LHCN-M2 (cell line): ENCODE measurements around the gene ZNF217. TPM values are rescaled to one million over a fixed set of nuclear protein-coding genes. Genes with fewer than 3 reads are reported as not detected.
A peak's percentile ranks its signal among the peaks of the same experiment; 100 is the strongest.
"Not testable (repeated sequence)": the region's sequence is repeated elsewhere in the genome, so short reads cannot be mapped to it uniquely, and the experiment has no call there.

Experiments used
- DNase-seq: peaks from one replicate; pipeline ENCODE4 v3.0.0-alpha.2; 2012; ENCODE audit warnings: low read depth
- total RNA-seq: library from RNA; depleted of rRNA; stranded (reverse); fragments of >200 nt; gene quantifications from 2 replicates; pipeline ENCODE4 v1.2.3, GENCODE V29; 2014

The ZNF217 gene
- total RNA-seq, 1 experiment from 2014 or later: 21.0 TPM

DNA sequence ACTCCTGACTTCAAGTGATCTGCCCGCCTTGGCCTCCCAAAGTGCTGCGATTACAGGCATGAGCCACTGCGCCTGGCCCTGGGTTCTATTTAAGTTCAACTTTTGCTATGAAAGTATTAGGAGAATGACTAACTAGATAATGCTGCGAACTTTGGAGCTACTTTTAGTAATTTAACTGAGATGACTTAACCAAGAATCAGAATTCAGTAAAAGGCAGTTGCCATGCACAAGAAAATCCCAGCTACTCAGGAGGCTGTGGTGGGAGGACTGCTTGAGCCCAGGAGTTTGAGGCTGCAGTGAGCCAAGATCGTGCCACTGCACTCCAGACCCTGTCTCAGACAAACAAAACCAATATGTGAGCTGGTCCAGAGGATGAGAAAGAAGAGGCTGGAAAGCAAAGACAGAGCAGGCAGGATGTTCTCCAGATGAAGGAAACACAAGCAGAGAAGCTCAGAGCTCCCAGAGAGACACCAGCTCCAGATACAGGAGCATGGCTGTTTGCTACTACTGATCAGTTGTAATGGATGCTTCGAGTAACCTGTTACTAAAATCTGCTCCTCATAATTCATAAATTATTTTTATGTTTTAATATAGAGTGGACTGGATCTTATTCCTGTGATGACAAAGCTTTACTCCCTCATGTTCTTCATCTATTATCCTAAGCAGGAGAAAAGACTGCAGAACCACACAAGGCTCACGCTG lies 23.9 kb downstream of the ZNF217 start:
- DNase-seq: no peak

- DNase-seq: no peak
Observed at GRCh38 chr20:53569005-53569404, 24.6 kb downstream of the ZNF217 start.

DNA sequence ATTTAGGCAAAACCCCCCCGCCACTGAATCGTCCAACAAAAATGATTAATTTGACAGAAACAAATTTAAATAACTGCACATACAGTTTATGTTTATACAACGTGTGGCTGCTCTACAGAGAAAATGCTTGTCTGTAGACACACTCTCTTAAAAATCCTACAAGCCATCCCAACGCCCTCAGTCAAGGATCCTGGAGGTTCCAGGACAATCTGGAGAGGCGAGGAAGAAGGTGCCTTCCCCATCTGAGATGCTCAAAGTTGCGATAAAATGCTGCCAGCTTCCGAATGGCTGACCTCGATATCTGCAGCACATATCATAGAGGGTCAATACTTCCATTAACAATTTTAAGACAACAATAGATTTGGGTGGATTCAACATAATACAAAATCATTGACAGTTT lies 25.3 kb downstream of the ZNF217 start:
- DNase-seq: no peak

DNA sequence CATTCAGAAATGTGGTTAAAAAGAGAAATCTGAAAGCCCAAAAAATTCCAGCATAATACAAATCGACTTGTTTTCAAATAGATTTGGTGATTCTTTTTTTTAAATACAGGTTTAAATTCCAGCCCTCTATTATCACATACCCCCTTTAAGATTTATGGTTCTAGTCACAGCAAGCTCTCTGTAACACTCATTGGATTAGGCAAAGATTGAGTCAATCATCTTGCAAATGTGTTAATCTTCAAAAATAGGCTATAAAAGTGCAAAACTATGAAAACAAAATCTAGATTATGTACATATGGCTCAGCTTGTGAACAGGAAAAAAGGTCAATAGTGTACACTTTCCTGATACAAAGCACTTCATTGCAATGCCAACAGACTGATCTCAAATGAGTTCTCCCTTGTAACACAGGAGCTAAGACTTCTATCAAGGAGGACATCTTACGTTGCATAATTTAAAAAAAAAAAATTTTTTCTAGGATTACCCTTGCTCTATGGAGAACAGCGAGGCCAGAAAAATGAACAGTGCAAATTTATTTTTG lies 26.2 kb downstream of the ZNF217 start:
- no peak for DNase-seq

DNA sequence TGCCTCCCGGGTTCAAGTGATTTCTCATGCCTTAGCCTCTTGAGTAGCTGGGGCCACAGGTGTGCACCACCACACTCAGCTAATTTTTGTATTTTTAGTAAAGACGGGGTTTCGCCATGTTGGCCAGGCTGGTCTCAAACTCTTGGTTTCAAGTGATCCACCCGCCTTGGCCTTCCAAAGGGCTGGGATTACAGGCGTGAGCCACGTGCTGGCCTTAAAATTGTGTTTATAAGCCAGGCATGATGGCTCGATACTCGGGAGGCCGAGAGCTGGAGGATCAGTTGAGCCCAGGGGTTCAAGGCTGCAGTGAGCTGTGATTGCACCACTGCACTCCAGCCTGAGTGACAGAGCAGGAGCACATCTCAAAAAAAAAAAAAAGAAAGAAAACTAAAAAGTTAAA lies 27.0 kb downstream of the ZNF217 start:
- not testable (repeated sequence) for DNase-seq

GRCh38 chr20:53565254-53565653 lies 28.4 kb downstream of the ZNF217 start:
- no peak for DNase-seq

DNA sequence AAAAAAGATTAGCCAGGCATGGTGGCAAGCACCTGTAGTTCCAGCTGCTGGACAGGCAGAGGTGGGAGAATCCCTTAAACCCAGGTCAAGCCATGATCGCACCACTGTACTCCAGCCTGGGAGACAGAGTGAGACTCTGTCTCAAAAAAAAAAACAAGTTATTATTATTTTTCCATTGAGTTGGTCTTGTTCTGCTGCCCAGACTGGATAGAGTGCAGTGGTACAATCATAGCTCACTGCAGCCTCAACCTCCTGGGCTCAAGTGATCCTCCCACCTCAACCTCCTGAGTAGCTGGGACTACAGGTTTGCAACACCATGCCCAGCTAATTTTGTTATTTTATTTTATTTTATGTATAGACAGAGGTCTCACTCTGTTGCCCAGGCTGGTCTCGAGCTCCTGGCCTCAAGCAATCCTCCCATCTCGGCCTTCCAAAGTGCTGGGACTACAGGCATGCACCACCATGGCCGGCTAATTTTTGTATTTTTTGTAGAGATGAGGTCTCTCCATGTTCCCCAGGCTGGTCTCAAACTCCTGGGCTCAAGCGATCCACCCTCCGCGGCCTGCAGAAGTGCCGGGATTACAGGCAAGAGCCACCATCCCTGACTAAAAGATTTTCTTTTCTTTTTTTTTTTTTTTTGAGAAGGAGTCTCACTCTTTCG lies 31.4 kb downstream of the ZNF217 start:
- DNase-seq: not testable (repeated sequence)

DNA sequence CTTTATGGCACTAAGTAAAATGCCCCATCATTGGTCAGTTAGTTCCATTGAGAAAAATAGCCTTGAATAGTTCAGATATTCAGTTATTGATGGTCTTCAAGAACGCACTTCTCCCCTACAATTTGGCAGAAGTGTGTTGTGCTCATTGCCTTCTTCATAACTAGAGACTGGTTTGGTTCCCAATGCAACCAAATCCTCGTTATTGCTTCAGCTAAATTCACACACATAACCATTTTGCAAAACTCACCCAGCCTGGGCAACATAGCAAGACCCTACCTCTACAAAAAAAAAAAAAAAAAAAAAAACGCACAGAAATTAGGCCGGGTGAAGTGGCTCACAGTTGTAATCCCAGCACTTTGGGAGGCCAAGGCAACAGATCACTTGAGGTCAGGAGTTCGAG lies 32.1 kb downstream of the ZNF217 start:
- no peak for DNase-seq

DNA sequence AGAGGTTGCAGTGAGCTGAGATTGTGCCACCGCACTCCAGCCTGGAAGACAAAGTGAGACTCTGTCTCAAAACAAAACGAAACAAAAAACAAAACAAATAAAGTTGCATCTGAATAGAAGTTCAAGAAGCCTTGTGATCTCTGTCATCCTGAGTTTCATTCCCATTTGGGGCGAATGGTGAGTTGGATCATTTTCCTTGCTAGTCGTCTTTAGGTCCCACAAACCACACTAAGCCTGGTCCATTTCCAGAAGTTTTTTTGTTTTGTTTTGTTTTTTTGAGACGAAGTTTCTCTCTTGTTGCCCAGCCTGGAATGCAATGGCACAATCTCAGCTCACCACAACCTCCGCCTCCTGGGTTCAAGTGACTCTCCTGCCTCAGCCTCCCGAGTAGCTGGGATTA lies 33.8 kb downstream of the ZNF217 start:
- peak; percentile 80 for DNase-seq

- DNase-seq: no peak
Observed at GRCh38 chr20:53557130-53557529, 36.5 kb downstream of the ZNF217 start.

GRCh38 chr20:53556267-53556897 lies 37.3 kb downstream of the ZNF217 start:
- no peak for DNase-seq

DNA sequence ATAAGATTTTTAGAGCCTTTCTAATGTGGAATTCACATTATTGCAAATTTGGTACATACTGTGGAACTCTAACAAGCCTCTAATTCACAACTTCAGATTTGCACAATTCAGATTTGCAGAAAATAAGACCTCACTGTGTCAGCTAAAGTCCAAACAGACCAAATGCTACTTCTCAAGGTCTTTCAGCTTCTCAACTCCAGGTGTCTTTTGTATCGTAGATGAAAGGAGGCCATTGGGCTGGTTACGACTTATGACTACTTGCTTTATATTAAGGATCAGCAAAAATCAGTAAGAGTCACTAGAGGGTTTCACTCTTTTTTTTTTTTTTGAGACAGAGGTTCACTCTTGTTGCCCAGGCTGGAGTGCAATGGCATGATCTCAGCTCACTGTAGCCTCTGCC lies 37.8 kb downstream of the ZNF217 start:
- DNase-seq: no peak

DNA sequence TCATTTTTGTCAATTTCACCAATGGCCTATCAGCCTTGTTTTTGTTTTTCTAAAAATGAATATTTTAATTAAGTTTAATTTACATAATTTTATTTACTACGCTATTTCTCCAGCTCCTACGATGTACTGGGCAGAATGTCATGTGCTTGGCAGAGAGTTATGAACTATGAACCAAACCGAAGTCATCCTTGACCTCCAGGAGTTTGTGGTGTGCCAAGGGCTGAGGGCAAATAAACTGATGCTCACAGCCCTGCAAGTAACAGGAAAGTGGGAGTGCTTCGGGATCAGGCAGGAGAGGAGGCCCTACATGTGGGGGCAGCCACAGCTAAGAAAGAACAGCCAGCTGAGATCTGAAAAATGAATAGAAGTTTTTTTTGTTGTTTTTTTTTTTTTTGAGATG lies 38.6 kb downstream of the ZNF217 start:
- DNase-seq: no peak

- not testable (repeated sequence) for DNase-seq
Observed at GRCh38 chr20:53552572-53552893, 41.1 kb downstream of the ZNF217 start.

- DNase-seq: not testable (repeated sequence)
Observed at GRCh38 chr20:53551719-53552571, 41.7 kb downstream of the ZNF217 start.

DNA sequence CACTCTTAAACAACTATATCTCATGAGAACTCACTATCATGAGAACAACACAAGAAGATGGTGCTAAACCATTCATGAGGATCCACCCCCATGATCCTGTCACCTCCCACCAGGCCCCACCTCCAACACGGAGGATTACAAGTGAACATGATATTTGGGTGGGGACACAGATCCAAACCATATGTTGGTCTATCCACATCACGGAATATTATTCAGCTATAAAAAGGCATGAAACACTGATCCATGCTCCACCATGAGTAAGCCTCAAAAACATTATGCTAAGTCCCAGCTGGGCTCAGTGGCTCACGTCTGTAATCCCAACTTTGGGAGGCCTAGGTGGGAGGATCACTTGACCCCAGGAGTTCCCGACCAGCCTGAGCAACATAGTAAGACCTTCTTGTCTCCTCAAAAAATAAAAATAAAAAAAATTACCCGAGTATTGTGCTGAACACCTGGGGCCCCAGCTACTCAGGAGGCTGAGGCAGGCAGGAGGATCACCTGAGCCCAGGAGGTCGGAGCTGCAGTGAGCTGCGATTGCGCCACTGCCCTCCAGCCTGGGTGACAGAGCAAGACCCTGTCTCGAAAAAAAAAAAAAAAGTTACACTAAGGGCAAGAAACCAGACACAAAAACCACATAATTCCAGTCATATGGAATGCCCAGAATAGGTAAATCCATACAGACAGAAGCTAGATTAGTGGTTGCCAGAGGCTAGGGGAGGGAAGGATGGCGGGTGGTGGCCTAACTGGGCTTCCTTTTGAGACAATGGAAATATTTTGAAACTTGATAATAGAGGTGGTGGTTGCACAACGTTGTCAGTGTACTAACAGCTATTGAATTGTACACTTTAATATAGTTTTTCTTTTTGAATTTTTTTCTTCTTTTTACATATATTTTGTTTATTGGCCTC lies 43.1 kb downstream of the ZNF217 start:
- no peak for DNase-seq

DNA sequence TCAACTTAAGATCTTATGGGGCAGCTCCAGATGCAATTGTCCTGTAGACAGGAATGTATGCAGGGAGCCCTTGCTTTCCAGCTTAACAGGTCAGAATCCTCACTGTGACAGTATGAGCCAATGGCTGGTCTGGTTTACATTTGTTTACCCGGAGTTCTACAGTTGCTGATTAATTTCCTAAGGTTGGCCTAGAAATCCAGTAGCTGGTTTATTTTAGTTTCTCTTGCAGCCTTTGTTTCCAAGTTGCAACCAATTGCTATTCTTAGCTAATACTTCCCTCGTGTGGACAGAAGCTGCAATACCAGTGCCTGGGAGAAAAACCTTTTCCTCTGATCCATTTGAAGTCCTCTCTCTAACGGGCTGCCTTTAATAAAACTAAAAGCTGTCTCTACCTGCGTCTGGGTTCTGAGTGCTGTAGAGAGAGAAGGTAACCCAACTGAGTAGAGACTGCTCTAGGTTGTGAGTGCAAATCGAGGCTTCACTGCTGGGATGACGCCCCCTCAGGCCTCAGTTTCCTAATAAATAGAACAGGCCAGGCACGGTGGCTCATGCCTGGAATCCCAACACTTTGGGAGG lies 45.9 kb downstream of the ZNF217 start:
- peak; percentile 59 for DNase-seq

GRCh38 chr20:53539516-53539915 lies 54.1 kb downstream of the ZNF217 start:
- no peak for DNase-seq

DNA sequence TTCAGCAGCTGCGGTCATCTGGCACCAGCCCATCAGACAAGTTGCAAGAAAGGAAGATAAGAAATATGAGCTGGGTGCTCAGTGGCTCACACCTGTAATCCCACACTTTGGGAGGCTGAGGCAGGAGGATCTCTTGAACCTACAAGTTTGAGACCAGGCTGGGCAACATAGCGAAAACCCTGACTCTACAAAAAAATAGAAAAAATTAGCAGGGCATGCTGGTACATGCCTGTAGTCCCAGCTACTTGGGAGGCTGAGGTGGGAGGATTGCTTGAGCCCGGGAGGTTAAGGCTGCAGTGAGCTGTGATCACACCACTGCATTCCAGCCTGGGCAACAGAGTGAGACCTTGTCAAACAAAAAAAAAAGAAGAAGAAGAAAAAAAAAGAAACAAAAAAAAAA lies 57.3 kb downstream of the ZNF217 start:
- not testable (repeated sequence) for DNase-seq

DNA sequence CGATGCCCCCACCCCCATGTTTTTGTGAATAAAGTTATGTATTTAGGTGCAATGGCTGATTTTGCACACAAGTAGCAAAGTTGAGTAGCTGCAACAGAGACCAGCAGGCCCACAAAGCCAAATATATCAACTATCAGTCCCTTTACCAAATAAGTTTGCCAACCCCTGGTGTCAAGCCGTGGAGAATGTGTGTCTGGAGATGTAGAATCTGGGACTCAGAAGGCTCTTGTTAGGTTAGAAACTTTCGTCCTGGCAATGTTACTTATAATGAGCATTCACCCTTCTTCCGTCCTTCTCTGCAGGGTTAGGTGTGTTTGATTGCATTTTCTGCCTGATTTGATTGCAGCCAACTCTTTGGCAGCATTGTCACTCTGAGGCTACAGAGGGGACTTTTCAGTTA lies 57.8 kb downstream of the ZNF217 start:
- no peak for DNase-seq
